ENCODE data around the gene CYBRD1.

DNA sequence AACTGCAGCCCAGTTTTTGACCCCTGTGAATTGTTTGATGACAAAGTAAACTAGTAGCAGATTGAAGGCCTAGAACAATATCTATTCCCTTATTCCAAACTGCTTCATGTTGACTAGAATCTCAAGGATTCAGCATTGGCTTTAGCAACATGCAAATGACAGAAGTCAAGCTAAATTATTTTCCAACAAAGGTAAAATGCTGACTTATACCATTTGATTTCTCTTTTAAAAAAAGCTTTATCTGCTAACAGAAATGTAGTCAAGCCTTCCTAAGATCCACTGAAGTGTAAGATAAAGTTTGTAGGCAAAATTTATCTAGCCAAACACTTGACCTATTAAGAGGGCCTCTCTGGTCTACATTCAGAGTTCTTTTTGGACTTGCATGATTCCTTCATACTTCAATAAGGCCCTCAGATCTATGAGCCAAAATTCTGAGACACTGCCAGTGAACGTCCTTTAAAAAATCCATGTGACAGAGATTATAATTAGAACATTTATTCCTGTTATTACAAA is 9.5 kb upstream of the CYBRD1 start:
- TF ChIP-seq POLR2A (IDR thresholded peaks at IDR 0.05): no peak
- TF ChIP-seq, protein P1, sequence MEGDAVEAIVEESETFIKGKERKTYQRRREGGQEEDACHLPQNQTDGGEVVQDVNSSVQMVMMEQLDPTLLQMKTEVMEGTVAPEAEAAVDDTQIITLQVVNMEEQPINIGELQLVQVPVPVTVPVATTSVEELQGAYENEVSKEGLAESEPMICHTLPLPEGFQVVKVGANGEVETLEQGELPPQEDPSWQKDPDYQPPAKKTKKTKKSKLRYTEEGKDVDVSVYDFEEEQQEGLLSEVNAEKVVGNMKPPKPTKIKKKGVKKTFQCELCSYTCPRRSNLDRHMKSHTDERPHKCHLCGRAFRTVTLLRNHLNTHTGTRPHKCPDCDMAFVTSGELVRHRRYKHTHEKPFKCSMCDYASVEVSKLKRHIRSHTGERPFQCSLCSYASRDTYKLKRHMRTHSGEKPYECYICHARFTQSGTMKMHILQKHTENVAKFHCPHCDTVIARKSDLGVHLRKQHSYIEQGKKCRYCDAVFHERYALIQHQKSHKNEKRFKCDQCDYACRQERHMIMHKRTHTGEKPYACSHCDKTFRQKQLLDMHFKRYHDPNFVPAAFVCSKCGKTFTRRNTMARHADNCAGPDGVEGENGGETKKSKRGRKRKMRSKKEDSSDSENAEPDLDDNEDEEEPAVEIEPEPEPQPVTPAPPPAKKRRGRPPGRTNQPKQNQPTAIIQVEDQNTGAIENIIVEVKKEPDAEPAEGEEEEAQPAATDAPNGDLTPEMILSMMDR (IDR thresholded peaks at IDR 0.05): no peak
